Measurements from ENCODE around the gene FAM83C.

Gene FAM83C

GRCh38 chr20:35284992-35285805, 7.0 kb downstream of the FAM83C start:
- ATAC-seq (ENCODE audit: low read depth) (peak; percentile 13), DNase-seq (ENCODE audit: low spot score) (no peak)
- H3K27ac ChIP-seq (ENCODE audit: poor library complexity, severe bottlenecking): peak overlapping the region; percentile 88
- TF ChIP-seq CTCF (IDR thresholded peaks at IDR 0.05; ENCODE audit: poor library complexity, severe bottlenecking): no peak
- no peaks in the 10 kb centered on the region for H3K27me3 ChIP-seq (ENCODE audit: insufficient read depth, poor library complexity, severe bottlenecking)
- H3K4me1 ChIP-seq (ENCODE audit: insufficient read depth, poor library complexity, severe bottlenecking): peaks cover 14% of the 10 kb centered on the region
- H3K9me3 ChIP-seq (ENCODE audit: severe bottlenecking): no peaks in the 10 kb centered on the region
- peaks cover 38% of the 10 kb centered on the region for H3K36me3 ChIP-seq (ENCODE audit: low read depth)
- H3K4me3 ChIP-seq (ENCODE audit: severe bottlenecking): peak overlapping the region; percentile 71

- H3K36me3 ChIP-seq (ENCODE audit: low read depth): peaks cover 46% of the 10 kb centered on the region
- peak; percentile 89 for ATAC-seq (ENCODE audit: low read depth)
- DNase-seq (ENCODE audit: low spot score): peak; percentile 97
- peaks cover 22% of the 10 kb centered on the region for H3K4me1 ChIP-seq (ENCODE audit: insufficient read depth, poor library complexity, severe bottlenecking)
- H3K27me3 ChIP-seq (ENCODE audit: insufficient read depth, poor library complexity, severe bottlenecking): no peaks in the 10 kb centered on the region
- peak within 1 kb of the TSS; percentile 88 for H3K27ac ChIP-seq (ENCODE audit: poor library complexity, severe bottlenecking)
- no peak for TF ChIP-seq CTCF (IDR thresholded peaks at IDR 0.05; ENCODE audit: poor library complexity, severe bottlenecking)
- H3K4me3 ChIP-seq (ENCODE audit: severe bottlenecking): peak within 1 kb of the TSS; percentile 71
- no peaks in the 10 kb centered on the region for H3K9me3 ChIP-seq (ENCODE audit: severe bottlenecking)
Observed at GRCh38 chr20:35284267-35284991, 7.8 kb downstream of the FAM83C start, which contains the start of gene EIF6. EIF6 (minus strand) TSS chr20:35284772; CDS start chr20:35284487, 285 bp downstream.

DNA sequence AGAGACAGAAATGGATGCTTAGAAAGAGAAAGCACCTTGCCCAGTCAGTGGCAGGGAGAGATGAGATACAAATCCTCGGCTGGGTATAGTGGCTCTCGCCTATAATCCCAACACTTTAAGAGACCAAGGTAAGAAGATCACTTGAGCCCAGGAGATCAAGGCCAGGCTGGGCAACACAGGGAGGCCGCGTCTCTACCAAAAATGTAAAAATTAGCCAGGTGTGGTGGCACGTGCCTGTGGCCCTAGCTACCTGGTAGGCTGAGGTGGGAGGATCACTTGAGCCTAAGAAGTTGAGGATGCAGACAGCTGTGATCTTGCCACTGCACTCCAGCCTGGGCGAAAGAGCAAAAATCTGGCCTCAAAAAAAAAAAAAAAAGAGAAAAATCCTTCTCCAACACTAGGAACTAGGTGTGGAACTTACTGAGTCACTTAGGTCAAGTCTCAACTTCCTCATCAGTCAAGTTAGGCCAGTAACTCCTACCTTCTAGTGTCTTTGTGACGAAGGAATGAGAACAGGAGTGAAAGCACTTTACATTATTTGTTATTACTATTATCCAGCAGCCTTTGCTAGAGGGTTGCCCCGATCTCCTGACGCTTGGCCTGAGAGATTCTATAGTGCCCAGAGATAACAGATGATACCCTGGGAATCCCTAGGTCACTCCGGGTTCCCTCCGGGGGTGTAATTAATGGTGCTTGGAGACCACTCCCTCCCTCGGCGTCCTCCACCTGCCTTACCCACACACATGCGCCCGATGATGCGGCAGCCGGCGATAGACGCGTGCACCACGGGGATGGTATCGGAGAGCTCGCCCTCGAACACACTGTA, 8.6 kb downstream of the FAM83C start:
- no peaks in the 10 kb centered on the region for H3K27me3 ChIP-seq (ENCODE audit: insufficient read depth, poor library complexity, severe bottlenecking)
- ATAC-seq (ENCODE audit: low read depth): no peak
- H3K36me3 ChIP-seq (ENCODE audit: low read depth): peaks cover 54% of the 10 kb centered on the region
- peak overlapping the region; percentile 71 for H3K4me3 ChIP-seq (ENCODE audit: severe bottlenecking)
- no peak for TF ChIP-seq CTCF (IDR thresholded peaks at IDR 0.05; ENCODE audit: poor library complexity, severe bottlenecking)
- H3K27ac ChIP-seq (ENCODE audit: poor library complexity, severe bottlenecking): peak overlapping the region; percentile 88
- H3K9me3 ChIP-seq (ENCODE audit: severe bottlenecking): no peaks in the 10 kb centered on the region
- DNase-seq (ENCODE audit: low spot score): no peak
- peaks cover 30% of the 10 kb centered on the region for H3K4me1 ChIP-seq (ENCODE audit: insufficient read depth, poor library complexity, severe bottlenecking)

- no peak for ATAC-seq (ENCODE audit: low read depth)
- TF ChIP-seq CTCF (IDR thresholded peaks at IDR 0.05; ENCODE audit: poor library complexity, severe bottlenecking): no peak
Observed at GRCh38 chr20:35281506-35282101, 10.6 kb downstream of the FAM83C start.

More at GRCh38 chr20:35281506-35282101, 10.6 kb downstream of the FAM83C start:
- H3K4me1 ChIP-seq (ENCODE audit: insufficient read depth, poor library complexity, severe bottlenecking): peaks cover 40% of the 10 kb centered on the region
- peak overlapping the region; percentile 88 for H3K27ac ChIP-seq (ENCODE audit: poor library complexity, severe bottlenecking)
- no peak overlapping the region for H3K4me3 ChIP-seq (ENCODE audit: severe bottlenecking)
- no peaks in the 10 kb centered on the region for H3K9me3 ChIP-seq (ENCODE audit: severe bottlenecking)
- peaks cover 68% of the 10 kb centered on the region for H3K36me3 ChIP-seq (ENCODE audit: low read depth)
- DNase-seq (ENCODE audit: low spot score): no peak
- H3K27me3 ChIP-seq (ENCODE audit: insufficient read depth, poor library complexity, severe bottlenecking): no peaks in the 10 kb centered on the region

Data from RWPE2 (cell line).